SK-N-SH treated with all-trans-retinoic acid at 6 μM for 48 hours (cell line): ENCODE results near the gene MICU2.

Experiments used
- ATAC-seq: fragments of 200-7000 bp; cut with Tn5 transposase; 3 replicates; pipeline ENCODE4 v1.9.1; 2020; ENCODE audit warnings: mild to moderate bottlenecking, moderate library complexity
- ARNTL ChIP-seq: fragments of 450-650 bp; formaldehyde crosslinking; IDR thresholded peaks from 2 replicates; pipeline ENCODE4 v1.5.0; 2020; ENCODE audit warnings: low read depth, mild to moderate bottlenecking, moderate library complexity, borderline replicate concordance
- BACH2 ChIP-seq: fragments of 250-450 bp; sonication (Bioruptor Pico); IDR thresholded peaks from 2 replicates; pipeline ENCODE4 v1.9.0; 2021; ENCODE audit warnings: mild to moderate bottlenecking, borderline replicate concordance
- CREB5 ChIP-seq: fragments of 250-450 bp; sonication (Bioruptor Pico); IDR thresholded peaks from 2 replicates; pipeline ENCODE4 v1.5.1; 2020; ENCODE audit warnings: low read depth, mild to moderate bottlenecking, moderate library complexity
- CSDC2 ChIP-seq: fragments of 250-450 bp; sonication (Bioruptor Pico); IDR thresholded peaks from 2 replicates; pipeline ENCODE4 v1.5.0; 2020; ENCODE audit warnings: mild to moderate bottlenecking, moderate library complexity
- CSRNP3 ChIP-seq: fragments of 250-450 bp; sonication (Bioruptor Pico); IDR thresholded peaks from 2 replicates; pipeline ENCODE4 v1.5.1; 2021; ENCODE audit warnings: mild to moderate bottlenecking, moderate library complexity
- ESRRG ChIP-seq: fragments of 250-450 bp; sonication (Bioruptor Pico); IDR thresholded peaks from 2 replicates; pipeline ENCODE4 v1.6.1; 2021; ENCODE audit warnings: mild to moderate bottlenecking
- GLIS3 ChIP-seq: fragments of 250-450 bp; sonication (Bioruptor Pico); IDR thresholded peaks from 2 replicates; pipeline ENCODE4 v1.5.0; 2020; ENCODE audit warnings: mild to moderate bottlenecking, moderate library complexity
- ISL1 ChIP-seq: fragments of 250-450 bp; sonication (Bioruptor Pico); IDR thresholded peaks from 2 replicates; pipeline ENCODE4 v2.1.2; 2022; ENCODE audit warnings: mild to moderate bottlenecking, moderate library complexity
- OSR1 ChIP-seq: fragments of 250-450 bp; sonication (Bioruptor Pico); IDR thresholded peaks from 2 replicates; pipeline ENCODE4 v1.8.0; 2022; ENCODE audit warnings: moderate library complexity, mild to moderate bottlenecking, inconsistent platforms
- PATZ1 ChIP-seq: fragments of 250-450 bp; sonication (Bioruptor Pico); IDR thresholded peaks from 2 replicates; pipeline ENCODE4 v1.8.0; 2020; ENCODE audit warnings: mild to moderate bottlenecking, moderate library complexity, borderline replicate concordance
- POU6F1 ChIP-seq: fragments of 250-450 bp; sonication (Bioruptor Pico); IDR thresholded peaks from 2 replicates; pipeline ENCODE4 v1.8.0; 2021; ENCODE audit warnings: low read depth, mild to moderate bottlenecking, moderate library complexity, borderline replicate concordance
- PPARA ChIP-seq: fragments of 250-450 bp; sonication (Bioruptor Pico); IDR thresholded peaks from 2 replicates; pipeline ENCODE4 v1.5.0; 2020; ENCODE audit warnings: mild to moderate bottlenecking, borderline replicate concordance
- RARB ChIP-seq: fragments of 250-450 bp; sonication (Bioruptor Pico); IDR thresholded peaks from 2 replicates; pipeline ENCODE4 v1.8.0; 2021; ENCODE audit warnings: mild to moderate bottlenecking, moderate library complexity
- SNAI2 ChIP-seq: fragments of 250-450 bp; sonication (Bioruptor Pico); IDR thresholded peaks from 2 replicates; pipeline ENCODE4 v1.5.0; 2020; ENCODE audit warnings: mild to moderate bottlenecking, moderate library complexity
- TCF4 ChIP-seq: fragments of 250-450 bp; sonication (Bioruptor Pico); IDR thresholded peaks from 2 replicates; pipeline ENCODE4 v1.8.0; 2021; ENCODE audit warnings: mild to moderate bottlenecking, moderate library complexity, borderline replicate concordance
- TSHZ2 ChIP-seq: fragments of 250-450 bp; sonication (Bioruptor Pico); IDR thresholded peaks from 2 replicates; pipeline ENCODE4 v1.5.0; 2020; ENCODE audit warnings: mild to moderate bottlenecking, moderate library complexity
- ZC3H10 ChIP-seq: fragments of 250-450 bp; sonication (Bioruptor Pico); IDR thresholded peaks from 2 replicates; pipeline ENCODE4 v1.5.1; 2021; ENCODE audit warnings: mild to moderate bottlenecking, moderate library complexity
- ZFP3 ChIP-seq: fragments of 250-450 bp; sonication (Bioruptor Pico); IDR thresholded peaks from 2 replicates; pipeline ENCODE4 v1.5.0; 2020; ENCODE audit warnings: mild to moderate bottlenecking, moderate library complexity
- ZFP30 ChIP-seq: fragments of 450-650 bp; formaldehyde crosslinking; IDR thresholded peaks from 2 replicates; pipeline ENCODE4 v1.5.0; 2022; ENCODE audit warnings: mild to moderate bottlenecking, moderate library complexity
- ZNF565 ChIP-seq: fragments of 450-650 bp; formaldehyde crosslinking; conservative IDR thresholded peaks from 2 replicates; pipeline ENCODE4 v1.5.0; 2020; ENCODE audit warnings: low read depth, mild to moderate bottlenecking, moderate library complexity
- ZNF70 ChIP-seq: fragments of 450-650 bp; formaldehyde crosslinking; IDR thresholded peaks from 2 replicates; pipeline ENCODE4 v1.5.0; 2020; ENCODE audit warnings: mild to moderate bottlenecking, moderate library complexity
- ZNF8 ChIP-seq: fragments of 450-650 bp; formaldehyde crosslinking; IDR thresholded peaks from 2 replicates; pipeline ENCODE4 v1.5.0; 2020; ENCODE audit warnings: mild to moderate bottlenecking, moderate library complexity

Gene MICU2

GRCh38 chr13:21625366-21625765, 21.4 kb upstream of the MICU2 start (continued):
- TF ChIP-seq TSHZ2 (CRISPR knock-in tag) (no peak), ZC3H10 (CRISPR knock-in tag) (no peak), CSDC2 (CRISPR knock-in tag) (no peak), ISL1 (no peak), TCF4 (no peak), ZNF70 (CRISPR knock-in tag) (no peak), SNAI2 (CRISPR knock-in tag) (no peak), PATZ1 (no peak), ZNF565 (no peak), RARB (CRISPR knock-in tag) (no peak), PPARA (CRISPR knock-in tag) (no peak)
- TF ChIP-seq, all 23 proteins: peak for 0

- TF ChIP-seq ZC3H10 (CRISPR knock-in tag): no peak
- TF ChIP-seq ZNF8 (CRISPR knock-in tag): no peak
- no peak for TF ChIP-seq ZFP30 (CRISPR knock-in tag)
- TF ChIP-seq CSRNP3 (CRISPR knock-in tag): no peak
- no peak for TF ChIP-seq ARNTL
- no peak for TF ChIP-seq CSDC2 (CRISPR knock-in tag)
- no peak for TF ChIP-seq CREB5
- no peak for TF ChIP-seq ZNF70 (CRISPR knock-in tag)
- no peak for TF ChIP-seq PATZ1
- TF ChIP-seq ZNF565: no peak
- no peak for TF ChIP-seq SNAI2 (CRISPR knock-in tag)
- no peak for TF ChIP-seq ZFP3 (CRISPR knock-in tag)
- no peak for TF ChIP-seq ISL1
- TF ChIP-seq TCF4: no peak
- no peak for TF ChIP-seq OSR1 (CRISPR knock-in tag)
- TF ChIP-seq RARB (CRISPR knock-in tag): no peak
- no peak for ATAC-seq
These were observed 16.9 kb upstream of the MICU2 start for GRCh38 chr13:21620861-21621260.

- no peak for ATAC-seq
- TF ChIP-seq ESRRG: no peak
- TF ChIP-seq CSRNP3 (CRISPR knock-in tag): no peak
- no peak for TF ChIP-seq ZFP30 (CRISPR knock-in tag)
- no peak for TF ChIP-seq PPARA (CRISPR knock-in tag)
- TF ChIP-seq GLIS3 (CRISPR knock-in tag): no peak
- TF ChIP-seq BACH2 (CRISPR knock-in tag): no peak
- TF ChIP-seq TCF4: no peak
- TF ChIP-seq CSDC2 (CRISPR knock-in tag): no peak
- TF ChIP-seq ARNTL: no peak
- TF ChIP-seq TSHZ2 (CRISPR knock-in tag): no peak
- TF ChIP-seq ZNF8 (CRISPR knock-in tag): no peak
- TF ChIP-seq ZC3H10 (CRISPR knock-in tag): no peak
- no peak for TF ChIP-seq POU6F1
- no peak for TF ChIP-seq RARB (CRISPR knock-in tag)
These were observed 15.8 kb upstream of the MICU2 start for GRCh38 chr13:21619633-21620220.
